Measurements from ENCODE around the gene TES.

Gene TES

GRCh38 chr7:116232920-116233319 lies 22.6 kb downstream of the TES start:
- DNase-seq (ENCODE audit: low spot score): no peak
- TF ChIP-seq CTCF (IDR thresholded peaks at IDR 0.05): no peak
- peak overlapping the region; percentile 54 to 79 for H3K27ac ChIP-seq
- H3K4me3 ChIP-seq: no peak overlapping the region

GRCh38 chr7:116234517-116235200 lies 24.3 kb downstream of the TES start:
- Histone ChIP-seq H3K4me3 (no peak overlapping the region), H3K27ac (no peak overlapping the region)
- TF ChIP-seq CTCF (IDR thresholded peaks at IDR 0.05): no peak
- DNase-seq (ENCODE audit: low spot score): no peak

- no peak overlapping the region for H3K4me3 ChIP-seq
- no peak for TF ChIP-seq CTCF (IDR thresholded peaks at IDR 0.05)
- DNase-seq (ENCODE audit: low spot score): no peak
- H3K27ac ChIP-seq: no peak overlapping the region
Observed at GRCh38 chr7:116235380-116235779, 25.0 kb downstream of the TES start.

- Histone ChIP-seq H3K4me3 (no peak overlapping the region), H3K27ac (no peak overlapping the region)
- no peak for DNase-seq (ENCODE audit: low spot score)
- TF ChIP-seq CTCF (IDR thresholded peaks at IDR 0.05): no peak
Observed at GRCh38 chr7:116236020-116236630, 25.8 kb downstream of the TES start.

- Histone ChIP-seq H3K27ac (no peak overlapping the region), H3K4me3 (no peak overlapping the region)
- no peak for TF ChIP-seq CTCF (IDR thresholded peaks at IDR 0.05)
- DNase-seq (ENCODE audit: low spot score): no peak
Observed at GRCh38 chr7:116239020-116239419, 28.7 kb downstream of the TES start.

- Histone ChIP-seq H3K4me3 (no peak overlapping the region), H3K27ac (no peak overlapping the region)
- no peak for DNase-seq (ENCODE audit: low spot score)
- no peak for TF ChIP-seq CTCF (IDR thresholded peaks at IDR 0.05)
Observed at GRCh38 chr7:116239434-116239833, 29.1 kb downstream of the TES start.

- no peak for TF ChIP-seq CTCF (IDR thresholded peaks at IDR 0.05)
- DNase-seq (ENCODE audit: low spot score): no peak
- no peak overlapping the region for H3K27ac ChIP-seq
Observed at GRCh38 chr7:116240024-116240668, 29.8 kb downstream of the TES start.

More at GRCh38 chr7:116240024-116240668, 29.8 kb downstream of the TES start:
- no peak overlapping the region for H3K4me3 ChIP-seq
